HepG2 (cell line): Measurements from ENCODE around the gene HSPB7. TPM values are rescaled to one million over a fixed set of nuclear protein-coding genes. Genes with fewer than 3 reads are reported as not detected.

ENCODE experiments used
- ATAC-seq: fragments of 200-7000 bp; cut with Tn5 transposase; 3 replicates; pipeline ENCODE4 v1.9.1; 2020; ENCODE audit warnings: mild to moderate bottlenecking, moderate library complexity
- BruUV-seq: library from RNA; stranded (reverse); fragments of 400-500 nt; replicated peaks from 2 replicates; lab custom pipeline; 2021; lab: Mats Ljungman, UMichigan
- CTCF ChIA-PET: fragments of 300-600 bp; formaldehyde crosslinking; extraction: SDS; loops from one replicate; lab custom pipeline; 2021; ENCODE audit warnings: low total read pairs, inconsistent platforms, low intra/inter-chr PET ratio; lab: Yijun Ruan, JAX
- POLR2A ChIA-PET: fragments of 350-600 bp; sonication (Branson Sonifier 250); formaldehyde crosslinking; loops from one replicate; lab custom pipeline; 2020; ENCODE audit warnings: antibody characterized with exemption, inconsistent platforms; lab: Yijun Ruan, JAX
- DNase-seq: peaks from one replicate; pipeline ENCODE4 v3.0.0-alpha.2; 2015; ENCODE audit warnings: low spot score
- FAIRE-seq: peaks from 3 replicates; lab custom pipeline; 2011; peaks lifted over from hg19 to GRCh38; lab: Jason Lieb, UNC
- H2AFZ ChIP-seq: one replicate; pipeline ENCODE4 v1.6.1; 2011; ENCODE audit warnings: low read length, inconsistent platforms
- H3K27ac ChIP-seq: fragments of 300-600 bp; 3 replicates; pipeline ENCODE4 v1.8.0; 2011; ENCODE audit warnings: mixed run types, mild to moderate bottlenecking, mixed read lengths, low read length, inconsistent platforms; ENCODE audit not compliant: insufficient read depth; ENCODE audit errors: extremely low read length
- H3K27me3 ChIP-seq, 2 experiments: fragments of 200-600 bp in 1 of 2; 2 replicates in 1 of 2; 3 replicates in 1 of 2; pipeline versions ENCODE4 v1.6.0 to v1.8.0; 2011; ENCODE audit warnings: low read length in 2 of 2, mild to moderate bottlenecking in 2 of 2, moderate library complexity in 2 of 2, inconsistent platforms in 1 of 2; ENCODE audit not compliant: insufficient read depth in 2 of 2, control insufficient read depth in 1 of 2
- H3K36me3 ChIP-seq, 2 experiments: fragments of 200-600 bp in 1 of 2; replicated peaks in 1 of 2; 2 replicates in 1 of 2; 3 replicates in 1 of 2; pipeline versions ENCODE4 v1.5.1 to v1.8.0; 2011; ENCODE audit warnings: low read length in 2 of 2, inconsistent platforms in 1 of 2; ENCODE audit not compliant: insufficient read depth in 2 of 2, control insufficient read depth in 1 of 2
- H3K4me1 ChIP-seq: 2 replicates; pipeline ENCODE4 v1.5.1; 2012; ENCODE audit warnings: low read length, inconsistent platforms; ENCODE audit not compliant: insufficient read depth
- H3K4me2 ChIP-seq: 2 replicates; pipeline ENCODE4 v1.6.0; 2011; ENCODE audit warnings: low read depth, low read length, inconsistent platforms
- H3K4me3 ChIP-seq, 3 experiments: fragments of 200-600 bp in 1 of 3; sonication (generic), shearing (Covaris generic) in 1 of 3; replicated peaks in 1 of 3; 2 replicates each; pipeline ENCODE4 v1.5.1; 2011 to 2016; ENCODE audit warnings: low read length in 3 of 3, inconsistent platforms in 2 of 3, low read depth in 2 of 3, mild to moderate bottlenecking in 2 of 3, control low read depth in 1 of 3, mixed read lengths in 1 of 3; ENCODE audit not compliant: insufficient read depth in 1 of 3
- H3K79me2 ChIP-seq: one replicate; pipeline ENCODE4 v1.6.1; 2011; ENCODE audit warnings: low read length, inconsistent platforms; ENCODE audit not compliant: insufficient read depth
- H3K9ac ChIP-seq: 2 replicates; pipeline ENCODE4 v1.6.0; 2011; ENCODE audit warnings: mild to moderate bottlenecking, low read depth, low read length, inconsistent platforms; ENCODE audit not compliant: insufficient read depth
- H3K9me3 ChIP-seq: 2 replicates; pipeline ENCODE4 v1.5.1; 2012; ENCODE audit warnings: mild to moderate bottlenecking, low read length
- H4K20me1 ChIP-seq: 2 replicates; pipeline ENCODE4 v1.6.0; 2011; ENCODE audit warnings: inconsistent platforms, mild to moderate bottlenecking, low read length, moderate library complexity; ENCODE audit not compliant: insufficient read depth
- FOXJ3 ChIP-seq: sonication (generic); formaldehyde crosslinking; IDR thresholded peaks from 2 replicates; pipeline ENCODE4 v1.4.0; 2020; ENCODE audit warnings: missing genetic modification reagents, mild to moderate bottlenecking, borderline replicate concordance
- HDAC2 ChIP-seq: sonication (generic); formaldehyde crosslinking; IDR thresholded peaks from 2 replicates; pipeline ENCODE4 v1.4.0; 2020; ENCODE audit warnings: missing genetic modification reagents
- KDM4B ChIP-seq: sonication (generic); formaldehyde crosslinking; IDR thresholded peaks from 2 replicates; pipeline ENCODE4 v1.4.0; 2020; ENCODE audit warnings: missing genetic modification reagents
- MAFG ChIP-seq: sonication (generic); formaldehyde crosslinking; IDR thresholded peaks from 2 replicates; pipeline ENCODE4 v1.5.1; 2020; ENCODE audit warnings: mild to moderate bottlenecking, missing genetic modification reagents
- NKX3-1 ChIP-seq: sonication (generic); formaldehyde crosslinking; IDR thresholded peaks from 2 replicates; pipeline ENCODE4 v1.5.0; 2020; ENCODE audit warnings: missing genetic modification reagents
- POLR2G ChIP-seq: fragments of 200-400 bp; formaldehyde crosslinking; IDR thresholded peaks from 2 replicates; pipeline ENCODE4 v1.6.1; 2018; ENCODE audit warnings: mild to moderate bottlenecking, low read depth, low read length, moderate library complexity
- RFX1 ChIP-seq: fragments of 450-650 bp; IDR thresholded peaks from 2 replicates; pipeline ENCODE4 v1.6.1; 2017
- RXRA ChIP-seq: sonication (generic); formaldehyde crosslinking; IDR thresholded peaks from 2 replicates; pipeline ENCODE4 v1.5.1; 2020; ENCODE audit warnings: missing genetic modification reagents
- XBP1 ChIP-seq: sonication (generic); formaldehyde crosslinking; IDR thresholded peaks from 2 replicates; pipeline ENCODE4 v1.5.0; 2020; ENCODE audit warnings: missing genetic modification reagents
- YY1 ChIP-seq: IDR thresholded peaks from 2 replicates; pipeline ENCODE4 v1.6.1; 2011; ENCODE audit warnings: low read length, low read depth, moderate library complexity, mild to moderate bottlenecking; ENCODE audit not compliant: insufficient read depth, insufficient replicate concordance
- ZFP90 ChIP-seq: sonication (generic); formaldehyde crosslinking; IDR thresholded peaks from 2 replicates; pipeline ENCODE4 v1.8.0; 2022; ENCODE audit warnings: missing genetic modification reagents, mild to moderate bottlenecking, inconsistent platforms, borderline replicate concordance
- ZMYM3 ChIP-seq: sonication (generic); formaldehyde crosslinking; IDR thresholded peaks from 2 replicates; pipeline ENCODE4 v1.5.1; 2020; ENCODE audit warnings: mild to moderate bottlenecking, missing genetic modification reagents
- ZNF20 ChIP-seq: sonication (generic); formaldehyde crosslinking; IDR thresholded peaks from 2 replicates; pipeline ENCODE4 v1.4.0; 2020; ENCODE audit warnings: mild to moderate bottlenecking, moderate library complexity, missing genetic modification reagents
- ZNF446 ChIP-seq: sonication (generic); formaldehyde crosslinking; IDR thresholded peaks from 2 replicates; pipeline ENCODE4 v1.5.0; 2020; ENCODE audit warnings: mild to moderate bottlenecking, missing genetic modification reagents
- ZNF619 ChIP-seq: sonication (generic); formaldehyde crosslinking; IDR thresholded peaks from 2 replicates; pipeline ENCODE4 v1.4.0; 2020; ENCODE audit warnings: mild to moderate bottlenecking, missing genetic modification reagents
- WGBS: methylation state at CpG from one replicate; pipeline ENCODE4 v1.1.6; 2017; ENCODE audit warnings: low lambda C conversion rate; 5-methylcytosine and 5-hydroxymethylcytosine counted together
- in situ Hi-C: cut with HindIII; loops from 2 replicates; pipeline ENCODE4 v1.10.0; 2017; ENCODE audit warnings: low pct_unique_long_range_greater_than_20kb; ENCODE audit not compliant: extremely low pct_ligation_motif_present
- intact Hi-C: fragments of 100-400 bp; cut with micrococcal nuclease; formaldehyde crosslinking; loops from one replicate; pipeline ENCODE4 v1.10.0; 2022; ENCODE audit not compliant: unreplicated experiment
- polyA plus RNA-seq, 8 experiments: library from polyadenylated mRNA; depleted of rRNA in 3 of 8; stranded (reverse) in 7 of 8; unstranded in 1 of 8; fragments of >200 nt; fragmentation: Illumina TruSeq in 4 of 8; extraction: Trizol in 4 of 8; gene quantifications; 2 replicates each; pipeline versions ENCODE4 v1.2.1 to v1.2.3, GENCODE V29; 2011 to 2016; ENCODE audit warnings: low read depth in 4 of 8, missing spikeins in 1 of 8, mixed read lengths in 1 of 8; ENCODE audit not compliant: insufficient read depth in 1 of 8
- total RNA-seq, 5 experiments: library from RNA; depleted of rRNA; stranded (reverse); fragments of >200 nt; fragmentation: Illumina TruSeq; extraction: Trizol; gene quantifications; 2 replicates each; pipeline ENCODE4 v1.2.3, GENCODE V29; 2016; ENCODE audit warnings: low read depth in 1 of 5

HSPB7 gene
- total and polyA plus RNA-seq, 2 of the 13 experiments (the other 11 are each of a cell fraction or from before 2014, with no cell fraction given): 0.20 TPM; not detected in 1

DNA sequence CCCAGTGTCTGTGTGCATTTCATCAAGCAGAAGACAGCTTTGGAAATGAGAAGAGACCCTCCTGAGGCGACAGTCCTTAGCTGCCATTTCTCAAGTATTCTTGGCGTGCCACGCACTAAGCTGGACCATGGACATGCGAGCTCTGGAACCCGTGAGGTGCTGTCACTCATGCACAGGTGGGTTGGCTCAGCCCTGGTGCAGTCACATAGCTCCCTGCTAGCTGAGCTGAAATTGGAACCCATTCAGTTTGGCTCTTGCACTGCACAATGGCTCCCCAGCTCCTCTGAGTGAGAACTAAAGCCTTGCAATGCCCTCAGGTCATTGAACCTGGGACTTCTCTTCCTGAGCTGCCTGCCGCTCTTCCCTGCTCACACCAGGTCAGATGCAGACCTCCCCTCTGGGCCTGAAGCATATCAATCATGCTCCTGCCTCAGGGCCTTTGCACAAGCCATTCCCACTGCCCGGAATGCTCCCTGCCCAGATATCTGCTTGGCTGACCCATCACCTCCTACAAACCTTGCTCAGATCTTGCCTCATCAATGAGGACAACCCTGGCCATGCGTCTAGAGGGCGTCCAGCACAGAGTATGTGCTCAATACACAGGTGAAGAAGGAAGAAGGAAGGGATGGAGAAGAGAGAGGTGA is 20.1 kb downstream of the HSPB7 start:
- CTCF ChIA-PET: no interaction called here
- peaks cover 40% of the 10 kb centered on the region for H3K4me1 ChIP-seq
- H3K4me2 ChIP-seq: no peak overlapping the region
- H3K27me3 ChIP-seq: peaks cover 0 to 13% of the 10 kb centered on the region in 2 experiments; a peak in 4 of 5 replicates
- no peaks in the 10 kb centered on the region for H4K20me1 ChIP-seq
- no peak for TF ChIP-seq MAFG (CRISPR knock-in tag)
- peak; percentile 92 for TF ChIP-seq ZMYM3 (CRISPR knock-in tag)
- 0 out of 2 replicates have a peak, but pooled peaks have one; percentile 19 for TF ChIP-seq RXRA (CRISPR knock-in tag)
- TF ChIP-seq NKX3-1 (CRISPR knock-in tag): no peak
- no peak for TF ChIP-seq YY1
- no peak for TF ChIP-seq KDM4B (CRISPR knock-in tag)
- TF ChIP-seq ZNF20 (CRISPR knock-in tag): no peak
- no peak for TF ChIP-seq RFX1
- TF ChIP-seq ZNF619: no peak
- WGBS: 21% methylated on average over 6 of the region's 9 CpGs
- no peak for DNase-seq
- no peak overlapping the region for H3K27ac ChIP-seq
- H3K9ac ChIP-seq: no peak overlapping the region
- H2AFZ ChIP-seq: no peak overlapping the region
- no peaks in the 10 kb centered on the region for H3K36me3 ChIP-seq
- in situ Hi-C loops (no loop called here), intact Hi-C loops (loop anchor here (10.0 kb wide), 1 partner anchor 183 kb away; no protein-coding TSS in a partner anchor)
- no peak overlapping the region for H3K4me3 ChIP-seq
- H3K9me3 ChIP-seq: no peaks in the 10 kb centered on the region
- POLR2A ChIA-PET: no interaction called here
- FAIRE-seq: no peak
- ATAC-seq: no peak
- BruUV-seq: no TSS peak
- no peaks in the 10 kb centered on the region for H3K79me2 ChIP-seq

DNA sequence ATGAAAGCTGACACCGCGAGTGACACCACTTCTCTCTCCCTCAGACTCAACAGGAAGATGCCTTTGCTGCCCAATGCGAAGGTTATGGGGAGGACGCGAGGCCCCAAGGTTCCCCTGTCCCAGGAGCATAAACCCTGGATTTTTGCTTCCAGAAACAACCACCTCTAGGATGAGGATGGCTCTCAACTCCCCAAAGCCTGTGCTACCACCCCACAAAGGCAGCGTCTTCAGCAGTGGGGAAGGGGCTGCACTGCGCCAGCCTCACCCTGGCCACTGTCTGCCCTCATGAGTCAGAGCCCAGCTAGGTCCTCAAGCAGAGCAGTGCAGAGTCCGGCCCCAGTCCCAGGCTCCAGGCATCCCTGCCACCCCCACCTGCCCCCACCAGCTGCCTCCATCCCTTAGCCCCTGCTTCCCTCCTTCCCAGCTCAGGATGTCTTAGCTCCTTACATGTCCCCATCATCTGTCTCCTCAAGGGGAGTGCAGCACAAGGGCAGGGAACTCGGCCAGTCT is 20.7 kb downstream of the HSPB7 start:
- DNase-seq: no peak
- 50% methylated on average over 4 of the region's 9 CpGs for WGBS

More for the DNA sequence above, 20.7 kb downstream of the HSPB7 start:
- no peak overlapping the region for H2AFZ ChIP-seq
- no peak for TF ChIP-seq HDAC2 (CRISPR knock-in tag)
- no peak for TF ChIP-seq XBP1 (CRISPR knock-in tag)
- no peak for TF ChIP-seq POLR2G
- TF ChIP-seq ZNF446 (CRISPR knock-in tag): no peak
- TF ChIP-seq ZFP90 (CRISPR knock-in tag): no peak
- no peak for TF ChIP-seq FOXJ3 (CRISPR knock-in tag)
- TF ChIP-seq, all 625 proteins: peak for 0
- H3K9me3 ChIP-seq: no peaks in the 10 kb centered on the region
- no TSS peak for BruUV-seq
- H3K4me1 ChIP-seq: peaks cover 40% of the 10 kb centered on the region
- intact Hi-C loops (loop anchor here (10.0 kb wide), 1 partner anchor 182 kb away; no protein-coding TSS in a partner anchor), in situ Hi-C loops (no loop called here)
- no peak overlapping the region for H3K4me3 ChIP-seq
- no peaks in the 10 kb centered on the region for H4K20me1 ChIP-seq
- H3K4me2 ChIP-seq: no peak overlapping the region; the same call in 1 of the 2 replicates
- ChIA-PET CTCF (no interaction called here), POLR2A (no interaction called here)
- H3K36me3 ChIP-seq: no peaks in the 10 kb centered on the region
- FAIRE-seq (no peak), ATAC-seq (no peak)
- no peak overlapping the region for H3K9ac ChIP-seq
- H3K27ac ChIP-seq: no peak overlapping the region
- H3K27me3 ChIP-seq: peaks cover 3 to 13% of the 10 kb centered on the region in 2 experiments; a peak in 4 of 5 replicates
- no peaks in the 10 kb centered on the region for H3K79me2 ChIP-seq
